Placental pericyte (primary cell): ENCODE measurements around the gene BNIPL. TPM values are rescaled to one million over a fixed set of nuclear protein-coding genes. Genes with fewer than 3 reads are reported as not detected.

Experiments used
- small RNA-seq: library from RNA; depleted of rRNA; stranded (forward); fragments of <200 nt; gene quantifications from one replicate; pipeline ENCODE3, GENCODE V24; 2012; ENCODE audit warnings: low replicate concordance
- total RNA-seq: library from RNA; depleted of rRNA; stranded (reverse); fragments of >200 nt; gene quantifications from 2 replicates; pipeline ENCODE4 v1.2.3, GENCODE V29; 2012

Gene BNIPL
- total RNA-seq = 0.22 and 0.29 TPM in 2 replicates

DNA sequence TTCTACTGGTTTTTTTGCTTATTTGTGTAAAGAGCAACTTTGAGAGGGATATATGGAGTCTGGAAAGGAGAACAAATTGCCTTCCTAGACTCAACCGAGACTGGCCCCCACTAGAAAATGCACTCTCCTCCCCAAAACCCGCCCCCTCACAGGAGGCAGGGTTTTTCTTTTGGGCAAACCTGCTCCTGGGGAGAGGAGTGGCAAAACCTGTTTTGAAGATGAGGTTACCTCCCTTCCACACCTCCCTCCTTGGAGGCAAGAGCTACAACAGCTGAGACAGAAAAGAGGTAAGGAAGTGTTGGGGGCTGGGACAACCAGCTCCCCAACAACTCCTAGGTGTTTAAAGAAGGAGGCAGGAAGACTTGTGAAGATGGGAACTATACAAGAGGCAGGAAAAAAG, at the start of gene BNIPL:
TSS of gene BNIPL (plus strand) at position 231 of the 400 bp plus-strand sequence. CDS start at position 371, 140 bp downstream.

GRCh38 chr1:151006327-151007052, 29.9 kb upstream of the BNIPL start, which contains the start of gene MINDY1:
TSS of gene MINDY1 (minus strand) at chr1:151006902. CDS start at chr1:151002617, 4,285 bp downstream.

GRCh38 chr1:151008244-151009205, 27.9 kb upstream of the BNIPL start, which contains the start of gene PRUNE1:
TSS of gene PRUNE1 (plus strand) at chr1:151008449. CDS start at chr1:151008633, 184 bp downstream.

DNA sequence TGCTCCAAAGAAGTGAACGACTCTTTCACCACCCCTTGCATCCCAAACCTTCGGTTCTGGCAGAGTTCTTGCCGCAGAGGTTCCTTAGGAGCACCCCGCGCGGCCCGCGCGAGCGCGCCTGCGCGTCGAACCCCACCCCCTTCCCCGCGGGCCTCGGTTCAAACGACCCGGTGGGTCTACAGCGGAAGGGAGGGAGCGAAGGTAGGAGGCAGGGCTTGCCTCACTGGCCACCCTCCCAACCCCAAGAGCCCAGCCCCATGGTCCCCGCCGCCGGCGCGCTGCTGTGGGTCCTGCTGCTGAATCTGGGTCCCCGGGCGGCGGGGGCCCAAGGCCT, 11.2 kb downstream of the BNIPL start, which contains the start of gene C1orf56:
TSS of gene C1orf56 (plus strand) at position 161 of the 334 bp plus-strand sequence. CDS start at position 258, 97 bp downstream.

GRCh38 chr1:151059109-151060006, 23.0 kb downstream of the BNIPL start, which contains the start of gene CDC42SE1:
TSS of gene CDC42SE1 (minus strand) at chr1:151059622. CDS start at chr1:151055730, 3,892 bp downstream.

DNA sequence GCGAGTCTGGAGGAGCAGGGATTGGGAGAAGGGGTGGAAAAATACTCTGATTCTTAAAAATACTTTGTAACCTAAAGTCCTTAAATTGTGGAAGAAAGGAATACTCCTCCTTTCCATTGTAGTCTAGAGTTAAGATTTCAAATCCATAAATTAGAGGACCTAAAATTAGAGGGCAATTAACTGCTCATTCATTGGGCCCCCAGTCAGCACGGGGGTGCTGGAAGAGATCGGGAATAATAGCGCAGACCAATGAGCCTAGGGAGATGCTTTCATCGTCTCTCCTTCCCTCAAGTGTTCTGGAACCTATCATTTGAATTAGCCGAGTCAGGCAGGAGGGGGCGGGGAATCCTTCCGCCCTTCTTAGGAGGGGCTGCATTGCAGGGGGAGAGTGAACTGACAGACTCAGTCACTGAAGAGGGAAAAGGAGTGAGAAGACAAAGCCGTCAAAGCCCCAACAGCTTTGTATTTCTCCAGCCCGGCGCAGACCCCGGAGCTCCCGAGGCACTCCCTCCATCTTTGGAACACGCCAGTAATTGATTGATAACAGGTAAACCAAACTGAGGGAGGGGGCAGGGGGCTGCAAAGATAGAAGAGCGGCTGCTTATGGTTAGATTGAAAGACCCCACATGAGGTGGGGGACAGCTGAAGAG, 23.7 kb downstream of the BNIPL start, which contains the start of gene MLLT11:
TSS of gene MLLT11 (plus strand) at position 391 of the 650 bp plus-strand sequence. CDS start 6,828 bp downstream, outside the sequence.

GRCh38 chr1:151070474-151071276, 34.3 kb downstream of the BNIPL start, which contains the start of gene GABPB2:
TSS of gene GABPB2 (plus strand) at chr1:151070761. CDS start at chr1:151088190, 17,429 bp downstream.

Small RNA genes within 50 kb of the gene (small RNA-seq; reads per million reads assigned to genes)
- 0.59 reads per million, percentile 24 among the genes with 10 or more reads in this experiment for gene RNU6-884P

Other genes with a start within 250 kb of the BNIPL start
- 90.2 and 215 TPM in 2 replicates for gene CTSK, start 228.3 kb upstream of the BNIPL start, total RNA-seq
- 37.2 and 59.3 TPM in 2 replicates for gene ARNT, start 160.0 kb upstream of the BNIPL start, total RNA-seq
- gene CTXND2, start 149.4 kb upstream of the BNIPL start, total RNA-seq = not detected in 2 replicates
- 39.1 and 42.7 TPM in 2 replicates for gene SETDB1, start 110.2 kb upstream of the BNIPL start, total RNA-seq
- gene CERS2, start 61.8 kb upstream of the BNIPL start, total RNA-seq = 136 and 182 TPM in 2 replicates
- gene ANXA9, start 54.3 kb upstream of the BNIPL start, total RNA-seq = under 0.01 and 0.22 TPM in 2 replicates
- gene MINDY1, start 29.7 kb upstream of the BNIPL start, total RNA-seq = 5.9 and 9.2 TPM in 2 replicates
- 7.7 and 8.9 TPM in 2 replicates for gene PRUNE1, start 28.1 kb upstream of the BNIPL start, total RNA-seq
- 2.9 and 3.3 TPM in 2 replicates for gene C1orf56, start 11.2 kb downstream of the BNIPL start, total RNA-seq
- gene CDC42SE1, start 23.0 kb downstream of the BNIPL start, total RNA-seq = 68.1 and 106 TPM in 2 replicates
- gene MLLT11, start 23.8 kb downstream of the BNIPL start, total RNA-seq = 2.8 and 10.7 TPM in 2 replicates
- 9.7 and 9.8 TPM in 2 replicates for gene GABPB2, start 34.2 kb downstream of the BNIPL start, total RNA-seq
- gene SEMA6C, start 110.0 kb downstream of the BNIPL start, total RNA-seq = 0.57 and 1.8 TPM in 2 replicates
- gene TNFAIP8L2, start 120.1 kb downstream of the BNIPL start, total RNA-seq = not detected in 2 replicates
- gene LYSMD1, start 129.3 kb downstream of the BNIPL start, total RNA-seq = 13.6 and 14.2 TPM in 2 replicates
- 29.8 and 31.1 TPM in 2 replicates for gene SCNM1, start 129.6 kb downstream of the BNIPL start, total RNA-seq
- not detected in 2 replicates for gene TMOD4, start 139.4 kb downstream of the BNIPL start, total RNA-seq
- gene VPS72, start 153.6 kb downstream of the BNIPL start, total RNA-seq = 35.5 and 55.4 TPM in 2 replicates
- gene PIP5K1A, start 162.0 kb downstream of the BNIPL start, total RNA-seq = 71.9 and 78.6 TPM in 2 replicates
- gene PSMD4, start 218.1 kb downstream of the BNIPL start, total RNA-seq = 156 and 173 TPM in 2 replicates
- 16.8 and 16.9 TPM in 2 replicates for gene ZNF687, start 245.7 kb downstream of the BNIPL start, total RNA-seq